IMR-90 (cell line): ENCODE measurements around the gene FRAS1. TPM values are rescaled to one million over a fixed set of nuclear protein-coding genes. Genes with fewer than 3 reads are reported as not detected.

ENCODE experiments used
- ATAC-seq: fragments of 200-7000 bp; cut with Tn5 transposase; 2 replicates; pipeline ENCODE4 v1.9.1; 2020; ENCODE audit warnings: low read depth, mild to moderate bottlenecking, moderate library complexity
- BruUV-seq: library from RNA; stranded (reverse); fragments of 400-500 nt; replicated peaks from 2 replicates; lab custom pipeline; 2021; lab: Mats Ljungman, UMichigan
- CTCF ChIA-PET: fragments of 300-600 bp; formaldehyde crosslinking; extraction: SDS; loops from one replicate; lab custom pipeline; 2021; ENCODE audit warnings: antibody characterized with exemption; lab: Yijun Ruan, JAX
- POLR2A ChIA-PET: fragments of 300-600 bp; sonication (Branson Sonifier 250); formaldehyde crosslinking; loops from one replicate; lab custom pipeline; 2022; ENCODE audit warnings: antibody characterized with exemption; ENCODE audit not compliant: unreplicated experiment; lab: Charles Lee
- DNase-seq: peaks from one replicate; pipeline ENCODE4 v3.0.0; 2013
- H2AFZ ChIP-seq: replicated peaks from 2 replicates; pipeline ENCODE3; 2013; ENCODE audit warnings: low read length, mild to moderate bottlenecking; ENCODE audit not compliant: poor library complexity
- H2AK5ac ChIP-seq: 2 replicates; pipeline ENCODE4 v1.6.1; 2013; ENCODE audit warnings: low read depth, low read length, inconsistent platforms
- H2AK9ac ChIP-seq: replicated peaks from 2 replicates; pipeline ENCODE3; 2013; ENCODE audit warnings: mild to moderate bottlenecking, low read depth, low read length, moderate library complexity; ENCODE audit not compliant: poor library complexity
- H2BK120ac ChIP-seq: 2 replicates; pipeline ENCODE4 v1.6.1; 2013; ENCODE audit warnings: low read depth, low read length, inconsistent platforms
- H2BK15ac ChIP-seq: 3 replicates; pipeline ENCODE4 v1.6.1; 2013; ENCODE audit warnings: low read depth, low read length, inconsistent platforms
- H2BK20ac ChIP-seq: 2 replicates; pipeline ENCODE4 v1.6.1; 2013; ENCODE audit warnings: low read depth, mild to moderate bottlenecking, inconsistent platforms, low read length, moderate library complexity
- H2BK5ac ChIP-seq: 2 replicates; pipeline ENCODE4 v1.6.1; 2013; ENCODE audit warnings: mild to moderate bottlenecking, low read depth, low read length, inconsistent platforms; ENCODE audit not compliant: poor library complexity, severe bottlenecking
- H3K14ac ChIP-seq: replicated peaks from 2 replicates; pipeline ENCODE4 v1.6.1; 2013; ENCODE audit warnings: low read depth, low read length, inconsistent platforms
- H3K18ac ChIP-seq: 2 replicates; pipeline ENCODE4 v1.6.1; 2013; ENCODE audit warnings: low read depth, low read length, control low read depth
- H3K23ac ChIP-seq: 2 replicates; pipeline ENCODE4 v1.6.1; 2013; ENCODE audit warnings: low read depth, low read length, inconsistent platforms
- H3K27ac ChIP-seq: 2 replicates; pipeline ENCODE4 v1.5.1; 2013; ENCODE audit warnings: mild to moderate bottlenecking, control low read depth, low read length; ENCODE audit not compliant: insufficient read depth
- H3K27me3 ChIP-seq: 2 replicates; pipeline ENCODE4 v1.6.1; 2013; ENCODE audit warnings: low read length; ENCODE audit not compliant: control insufficient read depth, insufficient read depth
- H3K36me3 ChIP-seq: 2 replicates; pipeline ENCODE4 v1.6.1; 2013; ENCODE audit warnings: low read length, mixed read lengths; ENCODE audit not compliant: control insufficient read depth, insufficient read depth
- H3K4ac ChIP-seq: 2 replicates; pipeline ENCODE4 v1.6.1; 2013; ENCODE audit warnings: low read depth, low read length, inconsistent platforms
- H3K4me1 ChIP-seq: 2 replicates; pipeline ENCODE4 v1.6.1; 2013; ENCODE audit warnings: low read length, mixed read lengths; ENCODE audit not compliant: control insufficient read depth, insufficient read depth
- H3K4me2 ChIP-seq: 2 replicates; pipeline ENCODE4 v1.6.1; 2013; ENCODE audit warnings: low read depth, mild to moderate bottlenecking, control low read depth, low read length, moderate library complexity
- H3K4me3 ChIP-seq: 2 replicates; pipeline ENCODE4 v1.5.1; 2013; ENCODE audit warnings: low read depth, mild to moderate bottlenecking, control low read depth, low read length, moderate library complexity; ENCODE audit not compliant: insufficient read depth
- H3K56ac ChIP-seq: 2 replicates; pipeline ENCODE4 v1.6.1; 2013; ENCODE audit warnings: low read length, inconsistent platforms; ENCODE audit not compliant: insufficient read depth; ENCODE audit errors: extremely low read depth
- H3K79me1 ChIP-seq, 2 experiments: 2 replicates each; pipeline ENCODE4 v1.6.1; 2013; ENCODE audit warnings: low read length in 2 of 2, inconsistent platforms in 1 of 2, low read depth in 1 of 2
- H3K9ac ChIP-seq: 2 replicates; pipeline ENCODE4 v1.6.1; 2013; ENCODE audit warnings: low read depth, low read length, control low read depth
- H3K9me1 ChIP-seq: 2 replicates; pipeline ENCODE4 v1.6.1; 2013; ENCODE audit warnings: low read length, inconsistent platforms; ENCODE audit not compliant: insufficient read depth
- H3K9me3 ChIP-seq: 2 replicates; pipeline ENCODE4 v1.6.1; 2013; ENCODE audit warnings: low read length; ENCODE audit not compliant: control insufficient read depth, insufficient read depth
- H4K20me1 ChIP-seq: 2 replicates; pipeline ENCODE4 v1.6.1; 2013; ENCODE audit warnings: low read length, inconsistent platforms; ENCODE audit not compliant: insufficient read depth
- H4K5ac ChIP-seq: 2 replicates; pipeline ENCODE4 v1.6.1; 2013; ENCODE audit warnings: mild to moderate bottlenecking, low read depth, low read length, control low read depth
- H4K8ac ChIP-seq, 2 experiments: 2 replicates each; pipeline ENCODE4 v1.6.1; 2013; ENCODE audit warnings: low read depth in 2 of 2, low read length in 2 of 2, control low read depth in 1 of 2, inconsistent platforms in 1 of 2
- H4K91ac ChIP-seq: 2 replicates; pipeline ENCODE4 v1.6.1; 2013; ENCODE audit warnings: low read depth, low read length, inconsistent platforms; ENCODE audit not compliant: insufficient read depth
- RAD21 ChIP-seq: IDR thresholded peaks from 2 replicates; pipeline ENCODE4 v1.6.1; 2012; ENCODE audit warnings: low read length, improper control_type of control experiment
- RCOR1 ChIP-seq: IDR thresholded peaks from 2 replicates; pipeline ENCODE4 v1.6.1; 2012; ENCODE audit warnings: mild to moderate bottlenecking, low read length, improper control_type of control experiment; ENCODE audit not compliant: insufficient replicate concordance
- SMC3 ChIP-seq: fragments of 150-350 bp; IDR thresholded peaks from 2 replicates; pipeline ENCODE4 v1.6.1; 2016; ENCODE audit warnings: low read depth, mild to moderate bottlenecking, antibody characterized with exemption, low read length, moderate library complexity
- WGBS, 2 experiments: methylation state at CpG; one replicate each; pipeline versions ENCODE4 v1.1.5 to v1.1.7; 2013; ENCODE audit warnings: missing lambda C conversion rate in 2 of 2; ENCODE audit not compliant: insufficient read length in 1 of 2; ENCODE audit errors: extremely low coverage in 2 of 2; 5-methylcytosine and 5-hydroxymethylcytosine counted together
- dilution Hi-C: fragments of 300-500 bp; cut with HindIII; formaldehyde crosslinking; loops from one replicate; pipeline ENCODE4 v1.14.3; 2018; ENCODE audit warnings: low sequenced_read_pairs; ENCODE audit not compliant: unreplicated experiment
- in situ Hi-C: fragments of 300-500 bp; cut with MboI; formaldehyde crosslinking; loops from 3 replicates; pipeline ENCODE4 v1.14.3; 2019; ENCODE audit warnings: low sequenced_read_pairs, inconsistent platforms, mixed read lengths
- intact Hi-C: fragments of 100-400 bp; cut with micrococcal nuclease; formaldehyde crosslinking; loops from 2 replicates; pipeline ENCODE4 v1.10.0; 2022
- polyA plus RNA-seq, 3 experiments: library from polyadenylated mRNA; depleted of rRNA; stranded (reverse); fragments of >200 nt; gene quantifications; 2 replicates each; pipeline ENCODE4 v1.2.3, GENCODE V29; 2012; ENCODE audit warnings: low replicate concordance in 1 of 3
- total RNA-seq: library from RNA; depleted of rRNA; stranded (reverse); fragments of >200 nt; gene quantifications from 2 replicates; pipeline ENCODE4 v1.2.3, GENCODE V29; 2012
- TF ChIP-seq, protein P1 (sequence below): conservative IDR thresholded peaks from 2 replicates; pipeline ENCODE4 v1.5.1; 2012; ENCODE audit warnings: mild to moderate bottlenecking, low read depth, low read length, improper control_type of control experiment

Gene FRAS1
- total and polyA plus RNA-seq, 2 of the 4 experiments (the other 2 are of a cell fraction) = under 0.01 to 0.03 TPM

DNA sequence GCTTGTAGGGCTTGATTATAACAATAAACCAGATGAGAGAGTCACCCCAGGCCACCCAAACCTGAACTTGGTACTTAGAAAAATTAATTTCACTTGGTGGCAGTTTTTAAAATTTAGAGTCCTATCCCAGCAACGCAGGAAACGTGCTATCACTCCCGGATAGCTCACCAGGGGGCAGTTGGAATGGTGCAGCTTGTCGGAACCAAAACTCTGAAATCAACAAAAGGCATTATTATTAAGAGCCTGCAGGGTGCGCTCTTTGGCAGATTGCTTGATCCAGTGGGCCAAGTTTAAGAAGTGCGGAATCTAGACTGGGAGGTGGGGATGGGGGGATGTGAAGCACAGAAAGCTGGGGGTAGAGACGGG, 2.4 kb downstream of the FRAS1 start:
- dilution Hi-C loops (no loop called here), intact Hi-C loops (loop anchor here (5.0 kb wide), 2 partner anchors 453 to 803 kb away; no protein-coding TSS in a partner anchor), in situ Hi-C loops (no loop called here)
- ATAC-seq (no peak), DNase-seq (peak; percentile 45)
- Histone ChIP-seq H2BK20ac (no peak overlapping the region), H4K8ac (no peak overlapping the region), H2BK120ac (no peak overlapping the region), H3K9me3 (no peaks in the 10 kb centered on the region), H2AK9ac (no peak overlapping the region), H3K4me1 (peaks cover 2% of the 10 kb centered on the region; the same call in 1 of the 2 replicates), H2AK5ac (no peak overlapping the region), H3K4me2 (peak overlapping the region; percentile 10; the same call in 1 of the 2 replicates), H2BK5ac (no peak overlapping the region), H3K4ac (no peak overlapping the region), H4K20me1 (no peaks in the 10 kb centered on the region; the same call in 1 of the 2 replicates), H3K79me1 (no peaks in the 10 kb centered on the region), H2BK15ac (no peak overlapping the region), H2AFZ (no peak overlapping the region), H3K14ac (no peak overlapping the region), H3K18ac (no peak overlapping the region), H3K23ac (no peak overlapping the region), H3K36me3 (no peaks in the 10 kb centered on the region), H3K27me3 (peaks cover 45% of the 10 kb centered on the region), H3K9ac (no peak overlapping the region), H3K27ac (no peak overlapping the region), H3K9me1 (no peaks in the 10 kb centered on the region), H3K4me3 (no peak overlapping the region), H4K5ac (no peak overlapping the region), H3K56ac (no peak overlapping the region), H4K91ac (no peak overlapping the region)
- BruUV-seq = no TSS peak
- TF ChIP-seq RAD21 (peak; percentile 34; the same call in 1 of the 2 replicates), RCOR1 (no peak), SMC3 (peak; percentile 30)
- TF ChIP-seq, protein P1, sequence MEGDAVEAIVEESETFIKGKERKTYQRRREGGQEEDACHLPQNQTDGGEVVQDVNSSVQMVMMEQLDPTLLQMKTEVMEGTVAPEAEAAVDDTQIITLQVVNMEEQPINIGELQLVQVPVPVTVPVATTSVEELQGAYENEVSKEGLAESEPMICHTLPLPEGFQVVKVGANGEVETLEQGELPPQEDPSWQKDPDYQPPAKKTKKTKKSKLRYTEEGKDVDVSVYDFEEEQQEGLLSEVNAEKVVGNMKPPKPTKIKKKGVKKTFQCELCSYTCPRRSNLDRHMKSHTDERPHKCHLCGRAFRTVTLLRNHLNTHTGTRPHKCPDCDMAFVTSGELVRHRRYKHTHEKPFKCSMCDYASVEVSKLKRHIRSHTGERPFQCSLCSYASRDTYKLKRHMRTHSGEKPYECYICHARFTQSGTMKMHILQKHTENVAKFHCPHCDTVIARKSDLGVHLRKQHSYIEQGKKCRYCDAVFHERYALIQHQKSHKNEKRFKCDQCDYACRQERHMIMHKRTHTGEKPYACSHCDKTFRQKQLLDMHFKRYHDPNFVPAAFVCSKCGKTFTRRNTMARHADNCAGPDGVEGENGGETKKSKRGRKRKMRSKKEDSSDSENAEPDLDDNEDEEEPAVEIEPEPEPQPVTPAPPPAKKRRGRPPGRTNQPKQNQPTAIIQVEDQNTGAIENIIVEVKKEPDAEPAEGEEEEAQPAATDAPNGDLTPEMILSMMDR = peak; percentile 49
- ChIA-PET POLR2A (no interaction called here), CTCF (interaction anchor here (0.6 to 1.4 kb wide), 5 partner anchors 15 to 937 kb away, joined by 3 to 9 read pairs (median 4); no protein-coding TSS in a partner anchor)
- WGBS, 2 experiments = no CpG with 5 or more reads among the region's 7 CpGs
